Colonic mucosa (tissue), 4 donors: ENCODE data around the gene INSM2. TPM values are rescaled to one million over a fixed set of nuclear protein-coding genes. Genes with fewer than 3 reads are reported as not detected.

Experiments used
- DNase-seq: peaks from one replicate; pipeline ENCODE4 v3.0.0-alpha.2; 2020
- H3K27ac ChIP-seq: fragments of 200-600 bp; one replicate; pipeline ENCODE4 v1.8.0; 2021
- H3K27me3 ChIP-seq: fragments of 200-600 bp; one replicate; pipeline ENCODE4 v1.8.0; 2021
- H3K36me3 ChIP-seq: fragments of 200-600 bp; one replicate; pipeline ENCODE4 v1.8.0; 2021
- H3K4me1 ChIP-seq: fragments of 200-600 bp; one replicate; pipeline ENCODE4 v1.8.0; 2021; ENCODE audit warnings: mild to moderate bottlenecking
- H3K4me3 ChIP-seq: fragments of 200-600 bp; one replicate; pipeline ENCODE4 v1.8.0; 2021
- H3K9ac ChIP-seq, 2 donors: one replicate each; pipeline ENCODE4 v1.7.0; 2013; ENCODE audit warnings: control low read depth in 2 of 2, low read depth in 2 of 2, low read length in 2 of 2
- H3K9me3 ChIP-seq: fragments of 200-600 bp; one replicate; pipeline ENCODE4 v1.8.0; 2021
- intact Hi-C: fragments of 100-400 bp; cut with DNase I; formaldehyde crosslinking; loops from one replicate; pipeline ENCODE4 v1.14.1; 2022
- total RNA-seq, 2 donors: library from RNA; stranded (reverse); fragmentation: NEBNext Ultra II Directional in 1 of 2; extraction: Animal tissue kit (Norgen Biotek cat#: 25700) in 1 of 2; gene quantifications; one replicate each; pipeline ENCODE4 v1.2.1, GENCODE V29; 2021
- TF ChIP-seq, protein P1 (sequence below): fragments of 200-600 bp; IDR thresholded peaks from one replicate; pipeline ENCODE4 v1.8.0; 2022; ENCODE audit warnings: antibody characterized with exemption, mild to moderate bottlenecking
- donor health status: healthy.
- donor health status: DM: no; HTN: no; CAD: no.
- donor health status: DM: no; HTN: no; CAD: no.

Gene INSM2
- total RNA-seq, 2 donors from 2014 or later = not detected

- Histone ChIP-seq H3K36me3 (no peaks in the 10 kb centered on the region), H3K9me3 (no peaks in the 10 kb centered on the region), H3K27me3 (no peaks in the 10 kb centered on the region), H3K4me3 (no peak overlapping the region), H3K27ac (no peak overlapping the region), H3K4me1 (no peaks in the 10 kb centered on the region), H3K9ac (no peak overlapping the region)
- DNase-seq = no peak
- intact Hi-C loops = no loop called here
- TF ChIP-seq, protein P1, sequence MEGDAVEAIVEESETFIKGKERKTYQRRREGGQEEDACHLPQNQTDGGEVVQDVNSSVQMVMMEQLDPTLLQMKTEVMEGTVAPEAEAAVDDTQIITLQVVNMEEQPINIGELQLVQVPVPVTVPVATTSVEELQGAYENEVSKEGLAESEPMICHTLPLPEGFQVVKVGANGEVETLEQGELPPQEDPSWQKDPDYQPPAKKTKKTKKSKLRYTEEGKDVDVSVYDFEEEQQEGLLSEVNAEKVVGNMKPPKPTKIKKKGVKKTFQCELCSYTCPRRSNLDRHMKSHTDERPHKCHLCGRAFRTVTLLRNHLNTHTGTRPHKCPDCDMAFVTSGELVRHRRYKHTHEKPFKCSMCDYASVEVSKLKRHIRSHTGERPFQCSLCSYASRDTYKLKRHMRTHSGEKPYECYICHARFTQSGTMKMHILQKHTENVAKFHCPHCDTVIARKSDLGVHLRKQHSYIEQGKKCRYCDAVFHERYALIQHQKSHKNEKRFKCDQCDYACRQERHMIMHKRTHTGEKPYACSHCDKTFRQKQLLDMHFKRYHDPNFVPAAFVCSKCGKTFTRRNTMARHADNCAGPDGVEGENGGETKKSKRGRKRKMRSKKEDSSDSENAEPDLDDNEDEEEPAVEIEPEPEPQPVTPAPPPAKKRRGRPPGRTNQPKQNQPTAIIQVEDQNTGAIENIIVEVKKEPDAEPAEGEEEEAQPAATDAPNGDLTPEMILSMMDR = no peak
Measured at GRCh38 chr14:35519986-35520385, 14.0 kb upstream of the INSM2 start.

GRCh38 chr14:35525695-35526094 is 8.3 kb upstream of the INSM2 start:
- no peaks in the 10 kb centered on the region for H3K4me1 ChIP-seq
- no peaks in the 10 kb centered on the region for H3K27me3 ChIP-seq
- H3K36me3 ChIP-seq = no peaks in the 10 kb centered on the region
- H3K9ac ChIP-seq = no peak overlapping the region
- no peaks in the 10 kb centered on the region for H3K9me3 ChIP-seq
- no peak overlapping the region for H3K27ac ChIP-seq
- no peak overlapping the region for H3K4me3 ChIP-seq
- no peak for DNase-seq
- TF ChIP-seq, protein P1 = no peak
- intact Hi-C loops = no loop called here

GRCh38 chr14:35526962-35527361 is 7.0 kb upstream of the INSM2 start:
- Histone ChIP-seq H3K4me3 (no peak overlapping the region), H3K27me3 (peaks cover 5% of the 10 kb centered on the region), H3K27ac (no peak overlapping the region), H3K36me3 (no peaks in the 10 kb centered on the region), H3K4me1 (no peaks in the 10 kb centered on the region), H3K9ac (no peak overlapping the region), H3K9me3 (no peaks in the 10 kb centered on the region)
- intact Hi-C loops = no loop called here
- TF ChIP-seq, protein P1 = no peak
- no peak for DNase-seq

GRCh38 chr14:35531960-35532747 is 1.8 kb upstream of the INSM2 start:
- TF ChIP-seq, protein P1 = no peak
- Histone ChIP-seq H3K27me3 (peaks cover 41% of the 10 kb centered on the region), H3K4me3 (no peak overlapping the region), H3K9ac (no peak overlapping the region), H3K4me1 (peaks cover 5% of the 10 kb centered on the region), H3K27ac (no peak overlapping the region), H3K9me3 (no peaks in the 10 kb centered on the region), H3K36me3 (no peaks in the 10 kb centered on the region)
- intact Hi-C loops = no loop called here
- DNase-seq = no peak

DNA sequence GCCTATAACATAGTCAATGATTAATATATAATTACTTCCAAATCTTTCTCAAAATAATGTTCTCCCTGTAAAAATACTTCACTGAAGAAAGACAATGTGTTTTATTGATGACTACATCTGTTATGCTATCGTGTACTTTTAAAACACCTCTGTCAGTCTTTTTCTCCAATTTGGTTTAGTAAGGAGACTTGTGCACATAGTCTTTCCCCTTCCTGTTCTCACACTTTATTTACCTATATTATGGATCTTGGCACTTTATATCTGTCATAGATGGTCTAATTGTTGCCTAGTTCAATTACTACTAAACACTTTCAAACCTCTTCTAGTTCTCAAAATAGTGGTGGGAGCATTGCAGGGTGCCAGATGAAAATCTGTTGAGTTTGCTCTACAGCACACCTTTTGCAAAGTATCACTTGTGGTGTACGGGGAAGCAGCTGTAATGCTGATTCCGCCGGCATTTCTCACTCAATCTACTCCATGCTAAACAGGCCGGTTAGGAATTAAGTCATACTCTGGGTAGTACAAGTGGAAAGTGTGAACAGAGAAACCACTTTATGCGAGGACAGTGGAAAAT is 1.1 kb upstream of the INSM2 start:
- no peaks in the 10 kb centered on the region for H3K36me3 ChIP-seq
- H3K27me3 ChIP-seq = peaks cover 41% of the 10 kb centered on the region
- no peaks in the 10 kb centered on the region for H3K9me3 ChIP-seq
- H3K27ac ChIP-seq = no peak overlapping the region
- intact Hi-C loops = no loop called here
- TF ChIP-seq, protein P1 = no peak
- peak overlapping the region; percentile 57 for H3K4me3 ChIP-seq
- peaks cover 5% of the 10 kb centered on the region for H3K4me1 ChIP-seq
- no peak overlapping the region for H3K9ac ChIP-seq
- DNase-seq = no peak
